ENCODE results near the gene HEATR3.

DNA sequence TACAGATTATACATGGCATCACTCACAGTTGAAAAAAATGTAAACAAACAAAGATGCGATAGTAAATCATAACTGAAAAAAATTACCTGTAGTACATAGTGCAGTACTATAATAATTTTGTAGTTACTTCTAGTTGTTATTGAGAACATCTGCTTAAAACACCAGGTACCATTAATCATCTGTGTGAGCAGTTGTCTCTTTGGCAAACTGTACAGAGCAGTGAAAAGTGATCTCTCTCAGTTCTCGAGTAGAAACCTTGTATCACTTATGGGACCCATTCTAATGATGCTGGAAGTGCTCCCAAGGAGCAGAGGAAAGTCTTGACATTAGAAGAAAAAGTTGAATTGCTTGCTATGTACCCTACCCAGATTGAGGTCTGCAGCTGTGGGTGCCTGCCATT is 78.4 kb downstream of the HEATR3 start:
- TF ChIP-seq, protein P1, sequence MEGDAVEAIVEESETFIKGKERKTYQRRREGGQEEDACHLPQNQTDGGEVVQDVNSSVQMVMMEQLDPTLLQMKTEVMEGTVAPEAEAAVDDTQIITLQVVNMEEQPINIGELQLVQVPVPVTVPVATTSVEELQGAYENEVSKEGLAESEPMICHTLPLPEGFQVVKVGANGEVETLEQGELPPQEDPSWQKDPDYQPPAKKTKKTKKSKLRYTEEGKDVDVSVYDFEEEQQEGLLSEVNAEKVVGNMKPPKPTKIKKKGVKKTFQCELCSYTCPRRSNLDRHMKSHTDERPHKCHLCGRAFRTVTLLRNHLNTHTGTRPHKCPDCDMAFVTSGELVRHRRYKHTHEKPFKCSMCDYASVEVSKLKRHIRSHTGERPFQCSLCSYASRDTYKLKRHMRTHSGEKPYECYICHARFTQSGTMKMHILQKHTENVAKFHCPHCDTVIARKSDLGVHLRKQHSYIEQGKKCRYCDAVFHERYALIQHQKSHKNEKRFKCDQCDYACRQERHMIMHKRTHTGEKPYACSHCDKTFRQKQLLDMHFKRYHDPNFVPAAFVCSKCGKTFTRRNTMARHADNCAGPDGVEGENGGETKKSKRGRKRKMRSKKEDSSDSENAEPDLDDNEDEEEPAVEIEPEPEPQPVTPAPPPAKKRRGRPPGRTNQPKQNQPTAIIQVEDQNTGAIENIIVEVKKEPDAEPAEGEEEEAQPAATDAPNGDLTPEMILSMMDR (IDR thresholded peaks at IDR 0.05), result no peak
- TF ChIP-seq POLR2A (IDR thresholded peaks at IDR 0.05) (no peak), POLR2AphosphoS5 (IDR thresholded peaks at IDR 0.05) (no peak)

Measured in prostate gland (tissue), 2 donors.